Ovary (tissue), 9 donors: ENCODE results near the gene AGPAT1. TPM values are rescaled to one million over a fixed set of nuclear protein-coding genes. Genes with fewer than 3 reads are reported as not detected.

ENCODE experiments used
- DNase-seq, 5 donors: peaks; one replicate each; pipeline ENCODE4 v3.0.0-alpha.2; 2019 to 2020
- H3K27ac ChIP-seq, 2 donors: fragments of 200-600 bp; one replicate each; pipeline versions ENCODE4 v1.5.1 to v1.8.0; 2019 to 2022
- H3K27me3 ChIP-seq: fragments of 200-600 bp; one replicate; pipeline ENCODE4 v1.8.0; 2022
- H3K36me3 ChIP-seq: fragments of 200-600 bp; sonication (generic); one replicate; pipeline ENCODE4 v1.5.1; 2019
- H3K4me1 ChIP-seq: one replicate; pipeline ENCODE4 v1.8.1; 2013; ENCODE audit warnings: mild to moderate bottlenecking, moderate library complexity; ENCODE audit not compliant: insufficient read depth
- H3K4me3 ChIP-seq: fragments of 200-600 bp; sonication (generic); one replicate; pipeline ENCODE4 v1.5.1; 2017
- H3K9me3 ChIP-seq, 2 donors: fragments of 200-600 bp in 1 of 2; sonication (generic) in 1 of 2; one replicate each; pipeline versions ENCODE4 v1.5.1 to v1.8.1; 2013 to 2019; ENCODE audit warnings: mild to moderate bottlenecking in 1 of 2, moderate library complexity in 1 of 2
- CTCF ChIP-seq, 3 donors: fragments of 450-650 bp in 2 of 3; fragments of 200-600 bp in 1 of 3; IDR thresholded peaks; one replicate each; pipeline versions ENCODE4 v1.5.1 to v1.8.0; 2016 to 2022; ENCODE audit warnings: antibody characterized with exemption in 3 of 3, mild to moderate bottlenecking in 1 of 3
- EP300 ChIP-seq: sonication (generic); formaldehyde crosslinking; IDR thresholded peaks from one replicate; pipeline ENCODE4 v1.6.1; 2017; ENCODE audit warnings: antibody characterized with exemption
- POLR2A ChIP-seq: fragments of 450-650 bp; IDR thresholded peaks from one replicate; pipeline ENCODE4 v1.6.1; 2017; ENCODE audit warnings: antibody characterized with exemption, mild to moderate bottlenecking, moderate library complexity
- WGBS, 3 donors: extraction: QIAGEN DNeasy Blood & Tissue Kit in 1 of 3; methylation state at CpG; one replicate each; pipeline versions ENCODE4 v1.1.5 to v1.1.7; 2013 to 2017; 5-methylcytosine and 5-hydroxymethylcytosine counted together
- intact Hi-C, 4 donors: fragments of 100-400 bp; cut with DNase I; formaldehyde crosslinking; loops; one replicate each; pipeline versions ENCODE4 v1.11.0 to v1.15.1; 2022 to 2023
- polyA plus RNA-seq, 2 donors: library from polyadenylated mRNA; stranded (reverse); fragments of 200-250 nt in 1 of 2; fragments of 350-450 nt in 1 of 2; fragmentation: Illumina TruSeq in 1 of 2; extraction: RNeasy Lipid Tissue Mini Kit (QIAGEN cat#74804) in 1 of 2; gene quantifications; one replicate each; pipeline ENCODE4 v1.2.3, GENCODE V29; 2013 to 2014
- total RNA-seq, 7 donors: library from RNA; depleted of rRNA in 2 of 7; stranded (reverse); fragments of >200 nt in 2 of 7; fragmentation: NEBNext Ultra II Directional in 3 of 7; extraction: Animal tissue kit (Norgen Biotek cat#: 25700) in 3 of 7; gene quantifications; one replicate each; pipeline versions ENCODE4 v1.1.0 to v1.2.4, GENCODE V29; 2016 to 2023
- donor health status: DM: no; HTN: no; CAD: no; lungs with moderate emphysema.
- donor health status: DM: no; HTN: no; CAD: no.
- donor health status: Bipolar disorder and iron deficiency.
- donor health status: DM: yes; HTN: yes; CAD: no.
- donor health status: DM: no; HTN: no; CAD: no.
- donor health status: DM: yes; HTN: yes; CAD: no.

AGPAT1 gene
- total and polyA plus RNA-seq, 9 donors: 29.6 to 82.4 (median 60.6) TPM

- Histone ChIP-seq H3K9me3 (no peaks in the 10 kb centered on the region), H3K36me3 (no peaks in the 10 kb centered on the region), H3K4me1 (peaks cover 15% of the 10 kb centered on the region), H3K4me3 (no peak overlapping the region), H3K27ac (peak overlapping the region; percentile 37 to 84), H3K27me3 (no peaks in the 10 kb centered on the region)
- intact Hi-C loops: no loop called here
- DNase-seq: peak in 1 of 5 donors; percentile 48
- 6 to 15% (median 12%) methylated on average over 5 of the region's 5 CpGs for WGBS, 3 donors
- no peak for TF ChIP-seq EP300
These were observed 35.4 kb downstream of the AGPAT1 start for GRCh38 chr6:32140420-32141046.

GRCh38 chr6:32139590-32139989, 36.3 kb downstream of the AGPAT1 start:
- WGBS, 3 donors: 8 to 17% (median 16%) methylated on average over 5 of the region's 5 CpGs
- Histone ChIP-seq H3K4me1 (peaks cover 15% of the 10 kb centered on the region), H3K4me3 (no peak overlapping the region), H3K9me3 (no peaks in the 10 kb centered on the region), H3K27ac (peak overlapping the region; percentile 37 to 84), H3K27me3 (no peaks in the 10 kb centered on the region), H3K36me3 (no peaks in the 10 kb centered on the region)
- intact Hi-C loops: no loop called here
- DNase-seq: peak in 3 of 5 donors; percentile 55 to 58 (median 58)
- TF ChIP-seq CTCF (IDR thresholded peaks at IDR 0.05) (no peak), EP300 (no peak), POLR2A (no peak)

GRCh38 chr6:32137454-32137853, 38.4 kb downstream of the AGPAT1 start:
- Histone ChIP-seq H3K9me3 (no peaks in the 10 kb centered on the region), H3K4me3 (no peak overlapping the region), H3K4me1 (peaks cover 15% of the 10 kb centered on the region), H3K27ac (peak overlapping the region in 1 of 2 donors; percentile 43), H3K36me3 (no peaks in the 10 kb centered on the region), H3K27me3 (no peaks in the 10 kb centered on the region)
- no peak for DNase-seq
- no peak for TF ChIP-seq POLR2A
- TF ChIP-seq CTCF (IDR thresholded peaks at IDR 0.05): no peak
- TF ChIP-seq EP300: no peak
- intact Hi-C loops: no loop called here

GRCh38 chr6:32133786-32134185, 42.1 kb downstream of the AGPAT1 start:
- no peak for TF ChIP-seq POLR2A
- no peak for TF ChIP-seq CTCF (IDR thresholded peaks at IDR 0.05)
- TF ChIP-seq EP300: no peak
- Histone ChIP-seq H3K36me3 (no peaks in the 10 kb centered on the region), H3K27me3 (no peaks in the 10 kb centered on the region), H3K4me3 (no peak overlapping the region), H3K4me1 (peaks cover 10% of the 10 kb centered on the region), H3K27ac (no peak overlapping the region), H3K9me3 (no peaks in the 10 kb centered on the region)
- 36 to 70% (median 67%) methylated on average over 4 of the region's 4 CpGs for WGBS, 3 donors
- no peak for DNase-seq
- intact Hi-C loops: no loop called here

GRCh38 chr6:32132110-32132509, 43.8 kb downstream of the AGPAT1 start:
- H3K27me3 ChIP-seq: no peaks in the 10 kb centered on the region
- no peak for DNase-seq
- TF ChIP-seq POLR2A: no peak
- H3K36me3 ChIP-seq: no peaks in the 10 kb centered on the region
- H3K4me3 ChIP-seq: no peak overlapping the region
- intact Hi-C loops: no loop called here
- no peaks in the 10 kb centered on the region for H3K9me3 ChIP-seq
- peaks cover 14% of the 10 kb centered on the region for H3K4me1 ChIP-seq
- no peak overlapping the region for H3K27ac ChIP-seq
